ENCODE data around the gene CRISPLD2. TPM values are rescaled to one million over a fixed set of nuclear protein-coding genes. Genes with fewer than 3 reads are reported as not detected.
A peak's percentile ranks its signal among the peaks of the same experiment; 100 is the strongest.

The CRISPLD2 gene
- total and polyA plus RNA-seq, 9 of the 15 experiments (the other 6 are each of a cell fraction or from before 2014, with no cell fraction given): 0.03 to 0.24 (median 0.04) TPM; not detected in 4

DNA sequence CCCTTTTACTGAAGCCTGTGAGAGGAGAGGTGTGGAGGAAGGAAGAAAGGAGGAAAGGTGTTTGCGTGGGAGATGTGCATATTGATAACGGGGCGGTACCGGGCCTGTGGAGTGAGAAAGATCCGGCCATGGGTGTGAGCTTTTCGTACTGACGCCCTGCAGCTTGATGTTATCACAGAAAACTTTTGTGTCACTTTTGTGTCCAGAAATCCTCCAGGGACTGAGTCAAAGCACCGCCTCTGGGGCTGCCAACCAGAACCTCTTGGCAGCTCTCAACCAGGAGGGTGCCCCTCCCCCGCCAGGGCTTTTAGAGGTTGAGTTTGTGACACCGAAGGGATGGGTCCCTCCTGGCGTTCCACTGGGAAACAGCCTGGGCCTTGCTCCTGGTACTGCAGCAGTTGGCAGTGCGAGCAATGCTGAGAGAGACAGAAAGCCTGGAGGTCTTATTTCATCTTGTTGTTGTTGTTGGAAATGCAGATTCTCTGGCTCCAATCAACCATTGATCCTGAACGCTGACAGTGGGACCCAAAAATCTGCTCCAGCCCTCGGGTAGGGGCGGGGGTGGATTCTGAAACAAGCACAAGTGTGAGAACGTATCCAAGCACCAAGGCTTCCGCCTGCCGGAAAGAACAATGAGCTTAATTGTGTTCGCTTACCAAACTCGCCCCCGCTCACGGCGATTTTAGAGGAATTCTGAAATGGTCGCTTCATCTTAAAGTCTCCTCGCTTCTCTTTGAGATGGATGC lies 65.0 kb downstream of the CRISPLD2 start (continued):
- TF ChIP-seq MTA1 (IDR thresholded peaks at IDR 0.05; ENCODE audit: borderline replicate concordance) (peak; percentile 69; the same call in 1 of the 2 replicates), ZKSCAN3 (CRISPR knock-in tag; IDR thresholded peaks at IDR 0.05) (no peak), HDAC1 (IDR thresholded peaks at IDR 0.05) (peak in 1 of 2 experiments; percentile 67; a peak in 2 of 4 replicates), TEAD4 (IDR thresholded peaks at IDR 0.05; ENCODE audit: low read length) (no peak), TEAD4 (CRISPR knock-in tag; IDR thresholded peaks at IDR 0.05; ENCODE audit: borderline replicate concordance) (no peak), PURB (CRISPR knock-in tag; IDR thresholded peaks at IDR 0.05; ENCODE audit: low read depth) (no peak), FOSL1 (tag; conservative IDR thresholded peaks at IDR 0.05) (no peak), DACH1 (IDR thresholded peaks at IDR 0.05; ENCODE audit: partially characterized antibody) (no peak), NR2C2 (CRISPR knock-in tag; IDR thresholded peaks at IDR 0.05) (no peak), NR2C2 (tag; IDR thresholded peaks at IDR 0.05) (peak; percentile 78), JUND (IDR thresholded peaks at IDR 0.05; ENCODE audit: borderline replicate concordance, low read depth, low read length) (0 out of 2 replicates have a peak, but pooled peaks have one; percentile 8), JUND (tag; IDR thresholded peaks at IDR 0.05; ENCODE audit: borderline replicate concordance, low read depth, low read length) (no peak; the same call in 2 of the 3 replicates), RAD51 (IDR thresholded peaks at IDR 0.05; ENCODE audit: borderline replicate concordance, low read depth) (no peak), POU5F1 (IDR thresholded peaks at IDR 0.05; ENCODE audit: borderline replicate concordance, low read depth, low read length, partially characterized antibody) (no peak), TRIM28 (IDR thresholded peaks at IDR 0.05) (no peak), HMG20A (CRISPR knock-in tag; conservative IDR thresholded peaks at IDR 0.05) (no peak), RBFOX2 (IDR thresholded peaks at IDR 0.05; ENCODE audit: low read depth, low read length) (no peak), SPI1 (IDR thresholded peaks at IDR 0.05; ENCODE audit: borderline replicate concordance, low read depth, low read length) (0 out of 2 replicates have a peak, but pooled peaks have one; percentile 2), ZNF75A (CRISPR knock-in tag; IDR thresholded peaks at IDR 0.05) (no peak), POLR3A (IDR thresholded peaks at IDR 0.05; ENCODE audit: borderline replicate concordance, extremely low read depth, insufficient read depth, insufficient read length) (no peak), RBM15 (IDR thresholded peaks at IDR 0.05; ENCODE audit: insufficient read depth, low read length) (no peak), CREM (IDR thresholded peaks at IDR 0.05; ENCODE audit: low read depth) (peak; percentile 58), HOXB6 (CRISPR knock-in tag; IDR thresholded peaks at IDR 0.05; ENCODE audit: borderline replicate concordance) (no peak), GATAD2A (IDR thresholded peaks at IDR 0.05) (0 out of 2 replicates have a peak, but pooled peaks have one; percentile 32), MYBL2 (IDR thresholded peaks at IDR 0.05; ENCODE audit: low read depth) (no peak), MYBL2 (CRISPR knock-in tag; IDR thresholded peaks at IDR 0.05; ENCODE audit: borderline replicate concordance) (no peak), MTA2 (IDR thresholded peaks at IDR 0.05; ENCODE audit: low read depth) (0 out of 2 replicates have a peak, but pooled peaks have one; percentile 29), DIDO1 (tag; IDR thresholded peaks at IDR 0.05; ENCODE audit: low read depth) (no peak), FOS (IDR thresholded peaks at IDR 0.05; ENCODE audit: extremely low read depth, insufficient read length) (no peak)
